Lung (tissue), 12 donors: Measurements from ENCODE around the gene PTPRN2. TPM values are rescaled to one million over a fixed set of nuclear protein-coding genes. Genes with fewer than 3 reads are reported as not detected.

ENCODE experiments used
- ATAC-seq: fragments of 200-7000 bp; cut with Tn5 transposase; one replicate; pipeline ENCODE4 v1.9.1; 2020; ENCODE audit warnings: moderate number of reproducible peaks; ENCODE audit not compliant: insufficient read depth, low FRiP score
- DNase-seq, 3 donors: peaks; one replicate each; pipeline ENCODE4 v3.0.0-alpha.2; 2013 to 2017
- H3K27ac ChIP-seq, 2 donors: one replicate each; pipeline ENCODE4 v1.5.1; 2013; ENCODE audit warnings: mild to moderate bottlenecking in 2 of 2, moderate library complexity in 2 of 2, control low read depth in 1 of 2, inconsistent platforms in 1 of 2, low read depth in 1 of 2, low read length in 1 of 2
- H3K27me3 ChIP-seq, 3 donors: one replicate each; pipeline ENCODE4 v1.5.1; 2013; ENCODE audit warnings: low read length in 2 of 3; ENCODE audit not compliant: control insufficient read depth in 3 of 3, insufficient read depth in 3 of 3
- H3K36me3 ChIP-seq, 4 donors: one replicate each; pipeline ENCODE4 v1.5.1; 2013; ENCODE audit warnings: low read length in 4 of 4, mild to moderate bottlenecking in 1 of 4, moderate library complexity in 1 of 4; ENCODE audit not compliant: control insufficient read depth in 4 of 4, insufficient read depth in 4 of 4
- H3K4me1 ChIP-seq, 5 donors: one replicate each; pipeline ENCODE4 v1.5.1; 2013; ENCODE audit warnings: low read length in 5 of 5, mild to moderate bottlenecking in 2 of 5, moderate library complexity in 1 of 5; ENCODE audit not compliant: control insufficient read depth in 5 of 5, insufficient read depth in 5 of 5
- H3K4me3 ChIP-seq: one replicate; pipeline ENCODE4 v1.5.1; 2013; ENCODE audit warnings: mild to moderate bottlenecking, control low read depth, moderate library complexity
- H3K9ac ChIP-seq, 2 donors: one replicate each; pipeline ENCODE4 v1.5.1; 2013; ENCODE audit warnings: low read length in 2 of 2, control low read depth in 1 of 2; ENCODE audit not compliant: insufficient read depth in 1 of 2
- H3K9me3 ChIP-seq, 4 donors: one replicate each; pipeline ENCODE4 v1.5.1; 2013; ENCODE audit warnings: low read length in 3 of 4, mild to moderate bottlenecking in 1 of 4, moderate library complexity in 1 of 4; ENCODE audit not compliant: control insufficient read depth in 4 of 4, insufficient read depth in 3 of 4
- WGBS, 2 donors: extraction: QIAGEN DNeasy Blood & Tissue Kit; methylation state at CpG; one replicate each; pipeline ENCODE4 v1.1.7; 2013; 5-methylcytosine and 5-hydroxymethylcytosine counted together
- polyA plus RNA-seq, 2 donors: library from polyadenylated mRNA; stranded (reverse); fragments of 200-250 nt; gene quantifications; one replicate each; pipeline ENCODE4 v1.2.1, GENCODE V29; 2013
- total RNA-seq, 2 donors: library from RNA; depleted of rRNA in 1 of 2; stranded (reverse); fragments of >200 nt in 1 of 2; gene quantifications; one replicate each; pipeline ENCODE4 v1.2.1, GENCODE V29; 2014 to 2021
- TF ChIP-seq, protein P1 (sequence below): IDR thresholded peaks from 2 replicates; pipeline ENCODE4 v1.5.1; 2012; ENCODE audit warnings: mild to moderate bottlenecking; ENCODE audit errors: control extremely low read depth, extremely low read depth
- donor health status: control.
- donor health status: control.
- donor health status: Bipolar disorder and iron deficiency.
- donor health status: healthy.
- donor health status: DM: yes; HTN: yes; CAD: no.

Gene PTPRN2
- total and polyA plus RNA-seq, 4 donors, result 2.1 to 7.4 (median 4.4) TPM

DNA sequence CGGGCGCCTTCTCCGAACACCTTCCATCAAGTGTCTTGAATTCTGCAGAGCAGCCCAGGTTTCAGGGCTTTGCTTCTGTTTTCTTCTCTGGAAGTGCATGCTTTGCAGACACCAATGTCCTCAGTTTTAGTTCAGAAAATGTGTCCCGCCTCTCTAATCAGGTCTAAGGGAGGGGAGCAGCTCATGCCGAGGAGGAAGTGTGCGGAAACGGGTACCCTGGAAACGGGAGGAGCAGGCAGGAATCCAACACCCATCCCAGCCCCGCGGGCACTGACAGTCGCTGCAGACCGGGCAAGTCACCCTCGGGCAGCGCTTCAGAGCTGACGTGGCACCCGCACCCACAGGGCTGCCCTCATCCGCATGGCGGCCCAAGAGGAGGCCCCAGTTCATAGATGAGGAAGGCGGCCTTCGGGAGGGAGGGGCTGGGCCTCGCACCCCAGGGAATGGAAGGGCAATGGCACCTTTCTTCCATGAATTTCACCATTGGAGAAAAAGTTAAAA lies 912.1 kb downstream of the PTPRN2 start:
- Histone ChIP-seq H3K4me1 (peaks cover 0 to 7% (median 0%) of the 10 kb centered on the region in 5 donors), H3K9ac (no peak overlapping the region), H3K4me3 (no peak overlapping the region), H3K27me3 (peaks cover 2 to 60% (median 24%) of the 10 kb centered on the region in 3 donors), H3K27ac (no peak overlapping the region), H3K9me3 (peaks cover 0 to 2% (median 0%) of the 10 kb centered on the region in 4 donors), H3K36me3 (no peaks in the 10 kb centered on the region)
- no peak for ATAC-seq
- DNase-seq, result peak in 1 of 3 donors; percentile 10
- TF ChIP-seq, protein P1, sequence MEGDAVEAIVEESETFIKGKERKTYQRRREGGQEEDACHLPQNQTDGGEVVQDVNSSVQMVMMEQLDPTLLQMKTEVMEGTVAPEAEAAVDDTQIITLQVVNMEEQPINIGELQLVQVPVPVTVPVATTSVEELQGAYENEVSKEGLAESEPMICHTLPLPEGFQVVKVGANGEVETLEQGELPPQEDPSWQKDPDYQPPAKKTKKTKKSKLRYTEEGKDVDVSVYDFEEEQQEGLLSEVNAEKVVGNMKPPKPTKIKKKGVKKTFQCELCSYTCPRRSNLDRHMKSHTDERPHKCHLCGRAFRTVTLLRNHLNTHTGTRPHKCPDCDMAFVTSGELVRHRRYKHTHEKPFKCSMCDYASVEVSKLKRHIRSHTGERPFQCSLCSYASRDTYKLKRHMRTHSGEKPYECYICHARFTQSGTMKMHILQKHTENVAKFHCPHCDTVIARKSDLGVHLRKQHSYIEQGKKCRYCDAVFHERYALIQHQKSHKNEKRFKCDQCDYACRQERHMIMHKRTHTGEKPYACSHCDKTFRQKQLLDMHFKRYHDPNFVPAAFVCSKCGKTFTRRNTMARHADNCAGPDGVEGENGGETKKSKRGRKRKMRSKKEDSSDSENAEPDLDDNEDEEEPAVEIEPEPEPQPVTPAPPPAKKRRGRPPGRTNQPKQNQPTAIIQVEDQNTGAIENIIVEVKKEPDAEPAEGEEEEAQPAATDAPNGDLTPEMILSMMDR, result no peak
- WGBS, 2 donors, result 87 to 92% methylated on average over 21 of the region's 21 CpGs

DNA sequence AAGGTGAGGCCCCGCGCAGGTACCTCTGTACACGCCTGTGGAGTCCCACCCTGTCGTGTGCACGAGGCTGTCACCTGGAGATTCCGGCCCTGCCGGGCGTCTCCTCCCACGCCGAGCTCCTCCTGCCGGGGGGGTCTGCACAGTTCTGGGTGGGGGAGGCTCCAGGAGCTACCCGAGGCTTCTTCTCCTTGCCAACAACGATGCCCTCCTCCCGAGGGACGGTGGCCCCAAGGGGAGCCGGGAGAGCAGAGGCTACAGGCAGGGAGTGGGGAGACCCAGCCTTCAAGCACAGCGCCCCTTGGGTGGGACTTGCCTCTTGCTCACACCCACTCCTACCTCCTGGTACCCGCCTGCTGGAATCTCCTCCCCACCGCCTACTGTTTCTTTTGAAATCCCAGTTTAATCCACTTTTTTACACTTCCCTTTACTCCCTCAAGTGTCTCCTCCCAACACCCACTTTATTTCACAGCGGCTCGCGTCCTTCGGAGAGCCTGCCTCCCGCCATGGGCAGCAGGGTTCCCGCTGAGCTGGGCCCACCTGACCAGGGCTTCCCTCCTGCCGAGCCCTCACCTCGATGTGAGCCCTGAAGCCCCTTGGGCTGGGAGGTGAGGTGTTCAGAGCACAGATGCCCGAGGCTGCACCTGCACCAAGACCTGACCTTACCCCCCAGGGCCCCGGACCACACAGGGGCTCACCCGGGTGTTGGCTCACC lies 912.8 kb downstream of the PTPRN2 start:
- Histone ChIP-seq H3K4me1 (peaks cover 0 to 7% (median 0%) of the 10 kb centered on the region in 5 donors), H3K4me3 (no peak overlapping the region), H3K27ac (no peak overlapping the region), H3K36me3 (no peaks in the 10 kb centered on the region), H3K9ac (no peak overlapping the region), H3K27me3 (peaks cover 3 to 60% (median 18%) of the 10 kb centered on the region in 3 donors), H3K9me3 (peaks cover 0 to 2% (median 0%) of the 10 kb centered on the region in 4 donors)
- DNase-seq (peak in 1 of 3 donors; percentile 8), ATAC-seq (no peak)
- 85 to 92% methylated on average over 30 of the region's 30 CpGs for WGBS, 2 donors
- TF ChIP-seq, protein P1, result no peak

DNA sequence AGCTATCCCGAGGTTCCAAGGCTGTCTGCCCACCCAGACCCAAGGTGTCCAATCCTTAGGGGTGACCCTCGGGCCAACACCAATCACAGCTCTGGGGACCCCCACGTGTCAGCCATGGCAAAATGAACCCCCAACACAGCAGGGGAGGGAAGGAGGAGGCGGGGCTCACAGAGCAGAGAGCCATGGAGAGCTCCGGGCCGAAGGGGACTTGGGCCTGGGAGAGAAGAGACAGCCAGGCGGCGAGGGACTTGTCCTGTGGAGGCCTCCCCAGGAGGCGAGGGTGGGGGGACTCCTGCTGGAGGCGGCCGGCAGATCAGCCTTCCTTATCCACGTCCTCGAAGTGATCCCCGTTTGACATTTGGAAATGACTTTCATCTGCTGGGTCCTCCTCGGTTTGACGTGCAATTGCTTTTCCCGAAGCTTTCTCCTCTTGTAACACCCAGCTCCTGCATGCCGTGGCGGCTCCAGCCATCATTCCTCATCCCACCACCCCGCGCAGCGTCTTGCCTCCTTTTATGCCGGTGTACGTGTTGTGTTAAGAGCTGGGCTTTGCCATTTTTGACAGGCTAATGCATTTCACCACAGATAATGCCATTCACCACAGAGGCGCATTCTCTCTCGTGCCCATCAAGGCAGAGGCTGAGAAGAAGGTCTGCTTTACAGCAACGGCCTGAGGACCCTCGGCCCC lies 913.5 kb downstream of the PTPRN2 start:
- H3K27me3 ChIP-seq, result peaks cover 3 to 61% (median 14%) of the 10 kb centered on the region in 3 donors
- no peak overlapping the region for H3K27ac ChIP-seq
- no peak overlapping the region for H3K4me3 ChIP-seq
- H3K9me3 ChIP-seq, result peaks cover 0 to 5% (median 0%) of the 10 kb centered on the region in 4 donors
- DNase-seq (peak in 1 of 3 donors; percentile 10), ATAC-seq (no peak)
- H3K9ac ChIP-seq, result no peak overlapping the region
- 80 to 88% methylated on average over 28 of the region's 28 CpGs for WGBS, 2 donors
- peaks cover 0 to 7% (median 0%) of the 10 kb centered on the region in 5 donors for H3K4me1 ChIP-seq
- H3K36me3 ChIP-seq, result no peaks in the 10 kb centered on the region
- TF ChIP-seq, protein P1, result no peak
